Prostate gland (tissue), 2 donors: ENCODE measurements around the gene TMSB10. TPM values are rescaled to one million over a fixed set of nuclear protein-coding genes. Genes with fewer than 3 reads are reported as not detected.

ENCODE experiments used
- DNase-seq: peaks from one replicate; pipeline ENCODE4 v3.0.0-alpha.2; 2019; ENCODE audit warnings: low spot score
- H3K27ac ChIP-seq, 2 donors: fragments of 200-600 bp; sonication (generic); 2 replicates each; pipeline ENCODE4 v1.5.1; 2017 to 2019
- H3K27me3 ChIP-seq: fragments of 200-600 bp; sonication (generic); replicated peaks from 2 replicates; pipeline ENCODE4 v1.5.1; 2019; ENCODE audit not compliant: insufficient read depth
- H3K36me3 ChIP-seq, 2 donors: fragments of 200-600 bp; sonication (generic); 1 replicate in 1 of 2; 2 replicates in 1 of 2; pipeline versions ENCODE4 v1.5.1 to v1.8.1; 2017 to 2019
- H3K4me1 ChIP-seq: fragments of 200-600 bp; sonication (generic); replicated peaks from 2 replicates; pipeline ENCODE4 v1.5.1; 2019
- H3K4me3 ChIP-seq, 2 donors: fragments of 200-600 bp; sonication (generic); 2 replicates each; pipeline ENCODE4 v1.5.1; 2017 to 2019
- H3K9me3 ChIP-seq: fragments of 200-600 bp; sonication (generic); 2 replicates; pipeline ENCODE4 v1.5.1; 2017
- POLR2A ChIP-seq: fragments of 450-650 bp; IDR thresholded peaks from one replicate; pipeline ENCODE4 v1.6.1; 2016; ENCODE audit warnings: antibody characterized with exemption, mild to moderate bottlenecking
- POLR2AphosphoS5 ChIP-seq: sonication (generic); formaldehyde crosslinking; IDR thresholded peaks from one replicate; pipeline ENCODE4 v1.6.1; 2017; ENCODE audit warnings: antibody characterized with exemption
- WGBS: methylation state at CpG from one replicate; pipeline ENCODE4 v1.1.5; 2018; 5-methylcytosine and 5-hydroxymethylcytosine counted together
- intact Hi-C: fragments of 100-400 bp; cut with DNase I; formaldehyde crosslinking; loops from one replicate; pipeline ENCODE4 v1.14.2; 2022
- total RNA-seq, 2 donors: library from RNA; depleted of rRNA; stranded (reverse); fragments of >200 nt; gene quantifications; one replicate each; pipeline ENCODE4 v1.1.0, GENCODE V29; 2016
- TF ChIP-seq, protein P1 (sequence below), 4 experiments: fragments of 200-600 bp in 2 of 4; fragments of 450-650 bp in 2 of 4; sonication (generic) in 2 of 4; IDR thresholded peaks; 1 replicate in 3 of 4; 2 replicates in 1 of 4; pipeline ENCODE4 v1.5.1; 2016 to 2019; ENCODE audit warnings: antibody characterized with exemption in 4 of 4, mild to moderate bottlenecking in 2 of 4, moderate library complexity in 2 of 4

TMSB10 gene
- total RNA-seq, 2 donors from 2014 or later: 1,100 to 3,014 TPM

DNA sequence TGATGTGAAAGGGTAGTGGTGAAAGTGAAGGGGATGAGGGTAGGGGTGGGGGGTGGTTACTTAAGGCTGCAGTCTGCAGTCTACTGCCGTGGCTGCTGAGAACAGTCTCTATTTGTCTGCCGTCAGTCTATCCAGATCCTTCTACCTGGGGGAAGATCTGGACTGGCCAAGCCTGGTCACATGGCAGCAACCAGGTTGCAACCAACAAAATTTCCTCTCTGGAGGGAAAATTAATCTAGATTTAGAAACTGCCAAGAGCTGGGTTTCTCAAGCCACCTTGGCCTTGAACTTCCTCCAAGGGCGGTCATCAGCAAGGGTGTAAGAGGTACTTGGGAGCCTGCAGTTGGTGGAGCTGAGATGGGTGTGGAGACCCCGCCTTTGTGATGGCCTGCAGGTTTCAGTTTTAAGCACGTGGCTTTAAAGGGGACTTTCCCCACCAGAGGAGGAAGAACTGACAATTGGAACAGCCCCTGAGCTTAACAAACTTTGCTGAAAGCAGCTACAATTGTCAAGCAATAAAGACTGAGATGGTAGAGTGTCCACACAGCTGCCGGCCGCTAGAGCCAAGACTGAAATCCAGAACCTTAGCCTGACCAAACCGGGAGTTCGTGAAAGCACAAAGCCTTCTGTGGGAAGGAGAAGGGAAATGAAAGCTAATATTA is 34.1 kb downstream of the TMSB10 start:
- intact Hi-C loops: no loop called here
- 59% methylated on average over 9 of the region's 9 CpGs for WGBS
- Histone ChIP-seq H3K4me3 (no peak overlapping the region), H3K27me3 (no peaks in the 10 kb centered on the region), H3K9me3 (no peaks in the 10 kb centered on the region), H3K4me1 (no peaks in the 10 kb centered on the region), H3K27ac (no peak overlapping the region), H3K36me3 (no peaks in the 10 kb centered on the region)
- DNase-seq: no peak
- TF ChIP-seq POLR2A: no peak

DNA sequence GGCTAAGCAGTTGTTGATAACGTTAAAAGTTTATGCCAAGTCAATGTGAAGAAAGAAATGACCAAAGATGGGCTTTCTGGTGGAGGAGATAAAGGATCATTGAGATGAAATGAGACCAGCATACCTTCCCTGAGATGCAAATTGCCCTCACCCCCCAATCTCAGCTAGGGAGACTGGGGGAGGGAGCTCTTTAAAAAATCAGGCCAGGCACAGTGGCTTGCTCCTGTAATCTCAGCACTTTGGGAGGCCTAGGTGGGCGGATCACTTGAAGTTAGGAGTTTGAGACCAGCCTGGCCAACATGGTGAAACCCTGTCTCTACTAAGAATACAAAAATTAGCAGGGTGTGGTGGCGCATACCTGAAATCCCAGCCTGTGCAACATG is 34.6 kb downstream of the TMSB10 start:
- WGBS: 78% methylated on average over 3 of the region's 3 CpGs
- Histone ChIP-seq H3K4me1 (no peaks in the 10 kb centered on the region), H3K9me3 (no peaks in the 10 kb centered on the region), H3K4me3 (no peak overlapping the region), H3K36me3 (no peaks in the 10 kb centered on the region), H3K27ac (no peak overlapping the region), H3K27me3 (no peaks in the 10 kb centered on the region)
- TF ChIP-seq POLR2A: no peak
- no peak for TF ChIP-seq POLR2AphosphoS5
- TF ChIP-seq, protein P1, sequence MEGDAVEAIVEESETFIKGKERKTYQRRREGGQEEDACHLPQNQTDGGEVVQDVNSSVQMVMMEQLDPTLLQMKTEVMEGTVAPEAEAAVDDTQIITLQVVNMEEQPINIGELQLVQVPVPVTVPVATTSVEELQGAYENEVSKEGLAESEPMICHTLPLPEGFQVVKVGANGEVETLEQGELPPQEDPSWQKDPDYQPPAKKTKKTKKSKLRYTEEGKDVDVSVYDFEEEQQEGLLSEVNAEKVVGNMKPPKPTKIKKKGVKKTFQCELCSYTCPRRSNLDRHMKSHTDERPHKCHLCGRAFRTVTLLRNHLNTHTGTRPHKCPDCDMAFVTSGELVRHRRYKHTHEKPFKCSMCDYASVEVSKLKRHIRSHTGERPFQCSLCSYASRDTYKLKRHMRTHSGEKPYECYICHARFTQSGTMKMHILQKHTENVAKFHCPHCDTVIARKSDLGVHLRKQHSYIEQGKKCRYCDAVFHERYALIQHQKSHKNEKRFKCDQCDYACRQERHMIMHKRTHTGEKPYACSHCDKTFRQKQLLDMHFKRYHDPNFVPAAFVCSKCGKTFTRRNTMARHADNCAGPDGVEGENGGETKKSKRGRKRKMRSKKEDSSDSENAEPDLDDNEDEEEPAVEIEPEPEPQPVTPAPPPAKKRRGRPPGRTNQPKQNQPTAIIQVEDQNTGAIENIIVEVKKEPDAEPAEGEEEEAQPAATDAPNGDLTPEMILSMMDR (IDR thresholded peaks at IDR 0.05): no peak
- no peak for DNase-seq
- intact Hi-C loops: no loop called here

DNA sequence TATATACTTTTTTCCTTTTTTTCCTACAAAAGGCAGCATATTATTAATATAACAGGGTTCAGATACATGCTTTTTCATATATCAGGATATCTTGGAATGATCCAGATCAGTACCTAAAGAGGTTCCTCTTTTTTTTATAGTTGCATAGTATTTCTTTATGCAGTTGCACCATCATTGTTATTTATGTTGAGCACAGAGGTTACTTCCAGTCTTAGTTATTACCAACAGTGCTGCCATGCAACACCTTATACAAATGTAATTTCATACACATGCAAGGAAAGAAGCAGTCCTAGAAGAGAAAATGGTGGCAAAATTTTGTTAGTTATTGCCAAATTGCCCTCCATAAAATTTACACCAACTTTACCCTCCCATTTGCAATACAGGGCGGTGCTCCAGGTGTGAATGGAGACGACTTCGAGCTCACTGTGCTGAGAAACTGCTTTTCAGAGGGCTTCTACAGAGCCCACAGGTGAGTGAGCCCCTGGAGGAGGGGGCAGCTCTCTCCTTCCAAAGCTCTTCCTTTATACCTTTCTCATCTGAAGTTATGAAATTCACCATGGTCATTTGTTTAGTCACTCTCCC is 35.5 kb downstream of the TMSB10 start:
- no peak overlapping the region for H3K27ac ChIP-seq
- WGBS: 70% methylated on average over 3 of the region's 3 CpGs
- no peak overlapping the region for H3K4me3 ChIP-seq
- no peak for DNase-seq
- no peaks in the 10 kb centered on the region for H3K9me3 ChIP-seq
- H3K4me1 ChIP-seq: no peaks in the 10 kb centered on the region
- H3K36me3 ChIP-seq: no peaks in the 10 kb centered on the region
- no peak for TF ChIP-seq POLR2A
- TF ChIP-seq, protein P1 (IDR thresholded peaks at IDR 0.05): no peak
- TF ChIP-seq POLR2AphosphoS5: no peak
- H3K27me3 ChIP-seq: no peaks in the 10 kb centered on the region
- intact Hi-C loops: no loop called here

DNA sequence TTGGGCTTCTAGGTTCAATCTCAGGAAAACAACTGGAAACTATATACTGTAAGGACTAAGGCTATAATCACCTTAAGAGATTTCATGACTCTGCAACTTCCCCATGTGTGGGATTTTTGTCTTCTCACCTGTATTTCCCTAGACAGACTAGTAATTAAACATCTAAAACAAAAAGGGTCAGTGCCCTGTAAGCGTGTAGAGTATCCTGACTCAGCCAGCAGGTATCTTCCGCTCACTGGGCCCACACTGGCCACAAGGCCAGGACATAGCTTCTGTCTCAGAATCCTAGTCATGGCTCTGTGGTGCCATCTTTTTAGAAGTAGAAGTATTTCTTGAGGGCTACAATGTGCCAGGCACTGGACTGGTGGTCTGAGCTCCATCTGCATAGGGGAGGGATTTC is 36.7 kb downstream of the TMSB10 start:
- intact Hi-C loops: no loop called here
- no peaks in the 10 kb centered on the region for H3K27me3 ChIP-seq
- WGBS: 95% methylated on average over 2 of the region's 2 CpGs
- no peak overlapping the region for H3K4me3 ChIP-seq
- TF ChIP-seq POLR2A: no peak
- no peak for TF ChIP-seq POLR2AphosphoS5
- TF ChIP-seq, protein P1 (IDR thresholded peaks at IDR 0.05): no peak
- no peaks in the 10 kb centered on the region for H3K36me3 ChIP-seq
- no peaks in the 10 kb centered on the region for H3K4me1 ChIP-seq
- H3K27ac ChIP-seq: no peak overlapping the region
- DNase-seq: no peak
- H3K9me3 ChIP-seq: no peaks in the 10 kb centered on the region

DNA sequence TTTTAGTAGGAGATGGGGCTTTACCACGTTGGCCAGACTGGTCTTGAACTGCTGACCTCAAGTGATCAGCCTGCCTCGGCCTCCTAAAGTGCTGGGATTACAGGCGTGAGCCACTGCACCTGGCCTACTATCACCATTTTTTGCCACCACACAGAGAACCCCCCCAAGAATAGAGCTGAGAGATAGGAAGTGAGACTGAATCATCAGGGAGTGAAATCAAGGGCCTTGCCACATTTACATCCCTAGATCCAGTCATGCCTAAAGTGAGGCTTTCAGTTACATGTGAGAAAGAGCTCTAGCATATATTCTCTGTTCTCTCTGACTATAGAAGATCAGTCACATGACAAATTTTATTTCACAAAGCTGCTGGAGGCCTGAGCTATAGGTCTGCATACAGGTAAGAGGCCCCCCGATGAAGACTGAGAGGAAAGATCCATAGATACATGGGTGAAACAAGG is 37.5 kb downstream of the TMSB10 start:
- intact Hi-C loops: no loop called here
- no peaks in the 10 kb centered on the region for H3K36me3 ChIP-seq
- H3K9me3 ChIP-seq: no peaks in the 10 kb centered on the region
- TF ChIP-seq POLR2AphosphoS5 (no peak), POLR2A (no peak)
- TF ChIP-seq, protein P1 (IDR thresholded peaks at IDR 0.05): no peak
- H3K27ac ChIP-seq: no peak overlapping the region
- H3K27me3 ChIP-seq: no peaks in the 10 kb centered on the region
- H3K4me1 ChIP-seq: no peaks in the 10 kb centered on the region
- WGBS: 87% methylated on average over 4 of the region's 4 CpGs
- H3K4me3 ChIP-seq: no peak overlapping the region
- no peak for DNase-seq
